ENCODE results near the gene DERL2. TPM values are rescaled to one million over a fixed set of nuclear protein-coding genes. Genes with fewer than 3 reads are reported as not detected.

The DERL2 gene
- total RNA-seq, 1 donor from 2014 or later: 55.1 TPM

Other genes with a start within 250 kb of the DERL2 start
- gene RABEP1, start 203.9 kb downstream of the DERL2 start, total RNA-seq: 49.1 TPM
- 55.8 TPM for gene NUP88, start 66.5 kb downstream of the DERL2 start, total RNA-seq
- 32.5 TPM for gene RPAIN, start 66.0 kb downstream of the DERL2 start, total RNA-seq
- gene C1QBP, start 47.0 kb downstream of the DERL2 start, total RNA-seq: 46.6 TPM
- gene DHX33, start 17.2 kb downstream of the DERL2 start, total RNA-seq: 11.1 TPM
- gene MIS12, start 388 bp upstream of the DERL2 start, total RNA-seq: 15.0 TPM
- 51.4 TPM for gene NLRP1, start 98.3 kb upstream of the DERL2 start, total RNA-seq

Measured in sciatic nerve (tissue), 1 donor.